Loucy (cell line): ENCODE data around the gene CDH2.

Source experiments
- H2AFZ ChIP-seq: fragments of 200-600 bp; sonication (generic); 2 replicates; pipeline ENCODE4 v1.6.0; 2016; ENCODE audit warnings: antibody characterized with exemption, mild to moderate bottlenecking, low read length, moderate library complexity
- H3F3A ChIP-seq: fragments of 200-600 bp; 2 replicates; pipeline ENCODE4 v1.6.0; 2016; ENCODE audit warnings: antibody characterized with exemption, low read depth, mild to moderate bottlenecking
- H3K27me3 ChIP-seq: fragments of 200-600 bp; sonication (generic); 2 replicates; pipeline ENCODE4 v1.6.1; 2014; ENCODE audit warnings: low read length, mild to moderate bottlenecking; ENCODE audit not compliant: insufficient read depth, poor library complexity, severe bottlenecking
- H3K36me3 ChIP-seq: fragments of 200-600 bp; sonication (generic); 2 replicates; pipeline ENCODE4 v1.6.1; 2016; ENCODE audit warnings: low read length; ENCODE audit not compliant: insufficient read depth
- H3K4me1 ChIP-seq: fragments of 200-600 bp; sonication (generic); 2 replicates; pipeline ENCODE4 v1.5.1; 2014; ENCODE audit warnings: low read length, mild to moderate bottlenecking; ENCODE audit not compliant: insufficient read depth, poor library complexity, severe bottlenecking
- H3K4me2 ChIP-seq: fragments of 200-600 bp; sonication (generic); 2 replicates; pipeline ENCODE4 v1.6.0; 2014; ENCODE audit warnings: antibody characterized with exemption, low read length, low read depth, mild to moderate bottlenecking; ENCODE audit not compliant: poor library complexity, severe bottlenecking
- H3K4me3 ChIP-seq: fragments of 200-600 bp; sonication (generic); 2 replicates; pipeline ENCODE4 v1.5.1; 2014; ENCODE audit warnings: low read length, mild to moderate bottlenecking, mixed read lengths; ENCODE audit not compliant: poor library complexity, severe bottlenecking
- H3K79me2 ChIP-seq: fragments of 200-600 bp; sonication (generic); 2 replicates; pipeline ENCODE4 v1.6.1; 2014; ENCODE audit warnings: low read length; ENCODE audit not compliant: insufficient read depth
- H3K9ac ChIP-seq: fragments of 200-600 bp; sonication (generic); 2 replicates; pipeline ENCODE4 v1.6.0; 2014; ENCODE audit warnings: mild to moderate bottlenecking, low read depth, low read length, moderate library complexity; ENCODE audit not compliant: poor library complexity, severe bottlenecking
- H3K9me2 ChIP-seq: fragments of 200-600 bp; sonication (generic); replicated peaks from 2 replicates; pipeline ENCODE4 v1.6.1; 2016; ENCODE audit warnings: low read depth, low read length, mixed read lengths
- H3K9me3 ChIP-seq: fragments of 200-600 bp; sonication (generic); 2 replicates; pipeline ENCODE4 v1.6.1; 2014; ENCODE audit warnings: mild to moderate bottlenecking, antibody characterized with exemption, low read length, low read depth; ENCODE audit not compliant: insufficient read depth
- H4K20me1 ChIP-seq: fragments of 200-600 bp; sonication (generic); 2 replicates; pipeline ENCODE4 v1.6.0; 2014; ENCODE audit warnings: antibody characterized with exemption, low read length, mild to moderate bottlenecking; ENCODE audit not compliant: insufficient read depth, poor library complexity, severe bottlenecking
- EZH2phosphoT487 ChIP-seq: fragments of 200-600 bp; IDR thresholded peaks from 2 replicates; pipeline ENCODE4 v1.6.1; 2018; ENCODE audit warnings: antibody characterized with exemption, mild to moderate bottlenecking, moderate library complexity, borderline replicate concordance
- TF ChIP-seq, protein P1 (sequence below): fragments of 200-600 bp; sonication (generic); conservative IDR thresholded peaks from 2 replicates; pipeline ENCODE4 v1.5.1; 2014; ENCODE audit warnings: mild to moderate bottlenecking, antibody characterized with exemption, low read length

Gene CDH2

DNA sequence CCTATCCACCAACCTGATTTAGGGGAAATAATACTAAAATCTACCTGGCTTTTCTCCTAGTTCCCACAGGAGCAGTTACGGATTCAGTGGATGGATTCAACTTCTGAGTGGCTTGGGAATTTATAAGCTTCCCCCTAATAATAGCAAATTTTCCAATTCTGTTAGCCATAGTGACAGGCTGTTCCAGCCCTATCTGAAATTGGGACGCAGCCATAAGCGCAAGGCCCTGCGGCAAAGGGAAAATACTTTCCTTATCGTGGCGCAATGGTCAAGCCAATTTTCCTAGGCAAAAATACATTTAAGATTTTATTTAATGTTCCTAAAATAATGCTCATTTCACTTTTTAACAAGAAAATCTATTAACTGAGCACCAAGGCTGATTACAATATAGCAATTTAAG lies 49.7 kb downstream of the CDH2 start:
- peaks cover 15% of the 10 kb centered on the region for H3K4me1 ChIP-seq
- H3K36me3 ChIP-seq: no peaks in the 10 kb centered on the region
- TF ChIP-seq, protein P1, sequence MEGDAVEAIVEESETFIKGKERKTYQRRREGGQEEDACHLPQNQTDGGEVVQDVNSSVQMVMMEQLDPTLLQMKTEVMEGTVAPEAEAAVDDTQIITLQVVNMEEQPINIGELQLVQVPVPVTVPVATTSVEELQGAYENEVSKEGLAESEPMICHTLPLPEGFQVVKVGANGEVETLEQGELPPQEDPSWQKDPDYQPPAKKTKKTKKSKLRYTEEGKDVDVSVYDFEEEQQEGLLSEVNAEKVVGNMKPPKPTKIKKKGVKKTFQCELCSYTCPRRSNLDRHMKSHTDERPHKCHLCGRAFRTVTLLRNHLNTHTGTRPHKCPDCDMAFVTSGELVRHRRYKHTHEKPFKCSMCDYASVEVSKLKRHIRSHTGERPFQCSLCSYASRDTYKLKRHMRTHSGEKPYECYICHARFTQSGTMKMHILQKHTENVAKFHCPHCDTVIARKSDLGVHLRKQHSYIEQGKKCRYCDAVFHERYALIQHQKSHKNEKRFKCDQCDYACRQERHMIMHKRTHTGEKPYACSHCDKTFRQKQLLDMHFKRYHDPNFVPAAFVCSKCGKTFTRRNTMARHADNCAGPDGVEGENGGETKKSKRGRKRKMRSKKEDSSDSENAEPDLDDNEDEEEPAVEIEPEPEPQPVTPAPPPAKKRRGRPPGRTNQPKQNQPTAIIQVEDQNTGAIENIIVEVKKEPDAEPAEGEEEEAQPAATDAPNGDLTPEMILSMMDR: no peak
- no peak for TF ChIP-seq EZH2phosphoT487
- no peak overlapping the region for H2AFZ ChIP-seq
- H3K9me2 ChIP-seq: no peaks in the 10 kb centered on the region
- H3K9ac ChIP-seq: no peak overlapping the region
- H3K4me2 ChIP-seq: no peak overlapping the region
- H3K9me3 ChIP-seq: no peaks in the 10 kb centered on the region
- no peak overlapping the region for H3K4me3 ChIP-seq
- peaks cover 8% of the 10 kb centered on the region for H4K20me1 ChIP-seq
- H3K27me3 ChIP-seq: no peaks in the 10 kb centered on the region
- no peaks in the 10 kb centered on the region for H3F3A ChIP-seq
- H3K79me2 ChIP-seq: peaks cover 22% of the 10 kb centered on the region; the same call in 1 of the 2 replicates

DNA sequence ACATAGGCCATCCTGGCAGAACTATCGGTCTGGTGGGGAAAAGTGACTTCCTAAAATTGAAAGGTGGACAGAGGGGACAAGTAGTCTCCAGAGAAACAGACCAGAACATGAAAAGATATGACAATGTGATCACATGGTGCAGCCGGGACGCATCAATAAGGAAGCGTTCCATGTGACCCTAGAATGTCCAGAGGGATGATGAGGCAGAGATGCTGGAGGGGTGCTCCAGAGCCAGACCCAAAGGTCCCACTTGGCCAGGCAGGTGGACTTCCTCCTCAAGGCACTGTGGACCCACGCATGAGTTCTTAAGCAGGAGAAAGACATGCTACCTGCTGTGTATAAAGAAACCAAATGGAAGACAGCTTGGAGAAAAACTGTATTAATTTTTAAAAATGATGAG lies 50.2 kb downstream of the CDH2 start:
- H3K4me1 ChIP-seq: peaks cover 18% of the 10 kb centered on the region
- no peaks in the 10 kb centered on the region for H3K36me3 ChIP-seq
- no peaks in the 10 kb centered on the region for H3K27me3 ChIP-seq
- no peak overlapping the region for H3K9ac ChIP-seq
- H3K4me2 ChIP-seq: no peak overlapping the region
- peaks cover 17% of the 10 kb centered on the region; the same call in 1 of the 2 replicates for H3K79me2 ChIP-seq
- H3F3A ChIP-seq: no peaks in the 10 kb centered on the region
- no peaks in the 10 kb centered on the region for H3K9me3 ChIP-seq
- no peak overlapping the region for H2AFZ ChIP-seq
- TF ChIP-seq, protein P1: no peak
- no peak for TF ChIP-seq EZH2phosphoT487
- H3K9me2 ChIP-seq: no peaks in the 10 kb centered on the region
- no peak overlapping the region for H3K4me3 ChIP-seq
- peaks cover 8% of the 10 kb centered on the region for H4K20me1 ChIP-seq

DNA sequence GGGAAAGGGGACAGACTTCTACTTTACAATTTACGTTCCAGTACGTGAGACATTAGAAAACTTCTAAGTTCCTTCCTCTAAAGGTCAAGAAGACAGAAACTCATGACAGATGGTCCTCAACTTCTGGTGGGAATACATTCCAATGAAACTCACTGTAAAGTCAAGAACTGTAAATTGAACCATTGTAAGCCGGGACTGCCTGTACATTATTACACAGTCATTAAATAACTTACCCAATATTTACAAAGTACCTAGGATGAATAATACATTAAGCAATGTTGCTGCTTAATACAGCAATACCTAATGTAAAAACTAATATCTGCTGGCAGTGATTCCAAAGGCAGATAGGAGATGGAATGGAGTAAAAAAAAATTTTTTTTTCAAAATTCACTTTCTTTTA lies 51.9 kb downstream of the CDH2 start:
- peaks cover 8% of the 10 kb centered on the region for H4K20me1 ChIP-seq
- no peak for TF ChIP-seq EZH2phosphoT487
- TF ChIP-seq, protein P1: no peak

More for the DNA sequence above, 51.9 kb downstream of the CDH2 start:
- Histone ChIP-seq H3K36me3 (no peaks in the 10 kb centered on the region), H3K79me2 (peaks cover 17% of the 10 kb centered on the region), H3F3A (no peaks in the 10 kb centered on the region), H3K4me3 (no peak overlapping the region), H3K9me2 (no peaks in the 10 kb centered on the region), H3K4me2 (no peak overlapping the region), H3K9me3 (no peaks in the 10 kb centered on the region), H3K4me1 (peaks cover 25% of the 10 kb centered on the region), H3K27me3 (no peaks in the 10 kb centered on the region), H3K9ac (no peak overlapping the region), H2AFZ (no peak overlapping the region)
